GM19240 (cell line): ENCODE results near the gene POLL.

Experiments used
- DNase-seq: peaks from one replicate; pipeline ENCODE4 v3.0.0; 2011; ENCODE audit warnings: low spot score; ENCODE audit not compliant: insufficient read length

POLL gene

DNA sequence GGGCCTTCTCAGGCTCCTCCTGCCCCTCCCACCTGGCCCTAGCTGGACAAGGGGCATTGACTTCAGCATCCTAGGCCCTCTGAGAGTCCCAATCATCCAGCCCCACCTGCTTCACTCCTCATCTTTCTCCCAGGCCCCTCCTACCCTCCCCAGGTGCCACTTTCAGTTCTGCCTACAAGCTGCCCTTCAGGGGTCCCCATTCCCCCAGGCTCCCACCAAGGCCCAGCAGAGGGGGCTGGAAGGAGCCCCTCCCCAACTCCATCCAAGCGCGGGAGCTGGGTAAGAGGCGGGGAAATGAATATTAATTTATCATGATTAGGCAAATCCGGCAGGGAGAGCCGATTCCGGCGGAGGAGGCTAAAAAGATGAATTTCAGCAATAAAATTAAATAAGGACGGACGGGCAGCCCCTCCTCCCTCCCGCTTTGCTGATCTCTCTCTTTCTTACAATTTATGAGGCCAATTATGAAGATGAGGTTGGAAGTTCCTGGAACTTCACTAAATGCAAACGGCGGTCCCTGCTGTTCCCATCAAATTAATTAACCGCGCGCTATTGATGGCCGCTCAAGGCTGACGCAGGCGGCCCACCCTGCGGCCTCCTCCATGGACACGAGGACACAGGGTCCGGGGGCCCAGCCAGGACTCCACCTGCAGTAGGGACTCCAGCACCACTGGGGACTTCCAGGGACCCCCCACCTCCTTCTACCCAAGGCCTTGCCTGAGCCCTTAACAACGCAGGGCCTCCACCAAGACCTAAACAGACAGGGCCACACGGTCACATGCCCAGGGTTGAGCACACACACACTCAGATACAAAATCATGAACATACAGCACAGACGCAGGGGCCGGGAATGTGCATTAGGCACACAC is 13.9 kb downstream of the POLL start:
- DNase-seq: no peak

DNA sequence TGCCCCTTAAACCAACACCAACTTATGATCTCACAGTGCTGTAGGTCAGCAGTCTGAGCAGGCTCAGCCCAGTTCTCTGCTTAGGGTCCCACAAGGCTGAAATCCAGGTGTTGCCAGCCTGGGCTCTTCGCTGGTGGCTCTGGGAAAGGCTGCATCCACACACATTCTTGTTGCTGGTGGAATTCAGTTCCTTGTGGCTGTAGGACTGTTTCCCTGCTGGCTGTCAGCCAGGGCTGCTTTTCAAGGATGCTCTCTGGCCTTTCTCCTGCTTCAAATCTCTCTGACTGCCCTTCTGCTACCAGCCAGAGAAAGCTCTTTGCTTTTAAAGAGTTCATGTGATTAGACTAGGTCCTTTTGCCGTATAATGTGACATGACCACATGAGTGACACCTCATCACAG is 15.3 kb downstream of the POLL start:
- no peak for DNase-seq

DNA sequence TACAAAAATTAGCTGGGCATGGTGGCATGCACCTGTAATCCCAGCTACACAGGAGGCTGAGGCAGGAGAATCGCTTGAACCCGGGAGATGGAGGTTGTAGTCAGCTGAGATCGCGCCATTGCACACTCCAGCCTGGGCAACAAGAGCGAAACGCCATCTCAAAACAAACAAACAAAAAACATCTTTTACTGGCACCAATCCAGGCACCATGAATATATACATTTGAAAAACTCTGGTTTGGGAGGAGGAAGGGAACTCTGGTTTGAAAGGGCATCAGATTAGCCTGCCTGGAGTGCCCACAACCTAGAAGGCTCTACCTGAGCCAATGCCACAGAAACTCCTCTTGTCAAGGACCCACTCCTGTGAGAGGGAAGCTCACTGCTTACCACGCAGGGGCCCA is 15.9 kb downstream of the POLL start:
- no peak for DNase-seq

DNA sequence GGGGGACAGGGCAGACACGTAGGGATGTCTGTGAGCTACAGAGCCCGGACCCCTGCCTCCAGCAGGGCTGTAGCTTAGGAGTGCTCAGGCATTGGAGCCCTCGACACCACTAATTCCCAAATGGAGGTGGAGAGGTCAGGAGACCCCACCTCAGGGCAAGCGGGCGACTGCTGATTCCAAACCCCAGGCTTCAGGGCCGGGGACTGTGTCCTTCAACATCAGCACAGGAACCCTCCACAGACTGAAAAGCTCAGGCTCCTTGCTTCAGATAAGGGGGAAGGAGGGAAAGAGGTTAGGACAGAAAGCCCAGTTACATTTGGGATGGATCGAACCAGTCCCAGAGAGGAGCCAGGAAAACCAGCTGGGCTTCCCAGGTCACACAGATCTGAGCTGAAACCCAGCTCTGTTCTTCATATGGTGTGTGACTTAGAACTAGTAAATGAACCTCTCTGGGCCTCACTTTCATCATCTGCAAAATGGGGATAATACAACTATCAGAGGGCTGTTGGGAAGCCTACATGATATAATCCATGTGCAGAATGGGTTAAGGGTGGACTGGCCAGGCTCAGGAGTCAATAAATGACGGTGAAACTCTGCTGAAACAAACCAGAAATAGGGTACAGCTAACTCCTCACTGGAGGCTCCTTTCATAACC is 16.7 kb downstream of the POLL start:
- DNase-seq: no peak

DNA sequence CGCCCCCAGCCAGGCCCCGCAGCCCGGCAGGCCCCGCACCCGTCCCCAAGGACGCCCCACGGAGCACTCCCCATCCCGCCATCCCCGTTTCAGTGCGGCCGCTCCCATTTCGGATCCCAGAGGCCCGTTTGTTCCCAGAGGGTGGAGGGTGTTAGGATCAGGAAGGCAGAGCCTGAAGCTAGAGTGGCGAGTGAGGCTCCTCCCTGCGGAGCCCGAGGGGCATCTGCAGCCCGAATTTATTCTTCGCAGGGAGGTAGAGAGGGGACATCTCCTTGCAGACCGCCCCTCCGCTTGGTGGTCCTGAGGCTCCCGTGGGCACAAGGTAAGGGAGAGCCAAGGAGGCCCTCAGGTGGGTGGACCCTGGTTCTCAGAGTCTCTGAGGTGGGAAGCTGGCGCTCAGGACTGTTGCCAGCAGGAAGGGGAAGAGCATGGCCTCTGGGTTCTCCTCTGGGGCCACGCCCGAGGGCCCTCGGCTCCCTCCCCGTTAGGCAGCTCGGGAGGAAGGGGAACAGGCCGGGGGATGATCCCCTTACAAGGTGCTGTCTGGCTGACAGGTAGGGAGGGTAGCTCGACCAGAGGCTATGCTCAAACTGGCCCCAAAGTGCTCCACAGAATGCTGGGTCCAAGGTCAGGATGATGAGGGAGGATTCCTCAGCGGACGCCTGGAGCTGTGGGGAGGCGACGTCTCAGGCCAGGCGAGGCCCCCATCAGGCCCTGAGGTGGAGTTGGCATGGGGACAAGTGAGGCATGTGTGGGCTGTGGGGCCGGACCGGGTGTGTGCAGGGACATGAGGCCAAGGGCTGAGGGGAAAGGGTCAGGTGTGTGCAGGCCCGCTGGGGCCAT is 17.4 kb downstream of the POLL start:
- no peak for DNase-seq

DNA sequence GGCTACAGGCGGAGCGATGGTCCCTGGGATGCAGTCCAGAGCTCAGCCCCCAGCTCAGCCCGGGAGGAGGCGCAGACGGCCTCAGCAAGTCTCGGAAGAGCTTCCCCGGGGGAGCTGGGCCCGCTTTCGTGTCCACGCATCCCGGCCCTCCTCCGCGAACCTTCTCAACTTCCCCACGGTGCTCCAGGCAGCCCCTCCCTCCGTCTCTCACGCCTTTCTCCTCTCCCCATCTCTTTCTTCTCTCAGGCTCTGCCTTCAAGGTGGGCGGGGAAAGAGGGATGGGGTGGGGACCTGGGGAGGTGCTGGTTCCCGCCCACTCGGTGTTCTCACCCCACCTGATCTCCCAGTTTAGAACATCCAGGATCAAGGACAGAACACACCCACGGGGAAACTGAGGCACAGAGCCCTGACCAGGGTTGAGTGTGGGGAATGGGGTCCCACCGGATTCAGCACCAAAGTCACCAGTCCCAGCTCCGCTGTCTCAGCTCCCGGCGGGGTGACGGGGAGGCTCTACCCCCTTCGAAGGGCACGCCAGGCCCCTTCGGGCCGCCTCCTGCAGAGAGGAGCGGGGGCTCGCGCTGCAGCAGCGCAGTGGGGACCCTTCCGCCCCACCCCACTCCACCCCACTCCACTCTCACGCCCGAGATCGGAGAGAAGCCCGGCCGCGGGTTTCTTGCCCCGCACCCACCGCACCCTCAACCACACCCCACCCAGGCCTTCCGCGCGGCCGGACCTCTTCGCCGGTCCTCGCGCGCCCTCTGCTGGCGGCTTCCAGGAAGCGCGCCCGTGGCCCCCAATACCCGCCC is 18.2 kb downstream of the POLL start:
- peak; percentile 83 for DNase-seq

DNA sequence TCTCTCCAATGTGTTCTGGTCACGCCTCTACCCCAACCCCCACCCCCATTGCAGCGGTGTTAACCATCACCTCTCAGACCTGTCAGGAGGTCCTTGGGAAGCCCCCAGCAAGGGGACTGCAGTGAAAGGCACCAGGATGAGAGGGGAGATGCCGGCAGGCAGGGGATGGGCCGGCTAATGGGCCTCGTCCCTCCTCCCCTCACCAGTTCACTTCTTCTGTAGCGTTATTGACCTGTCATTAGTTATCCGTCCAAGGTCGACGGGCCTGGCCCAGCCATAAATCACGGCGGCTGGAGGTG is 18.8 kb downstream of the POLL start:
- no peak for DNase-seq

DNA sequence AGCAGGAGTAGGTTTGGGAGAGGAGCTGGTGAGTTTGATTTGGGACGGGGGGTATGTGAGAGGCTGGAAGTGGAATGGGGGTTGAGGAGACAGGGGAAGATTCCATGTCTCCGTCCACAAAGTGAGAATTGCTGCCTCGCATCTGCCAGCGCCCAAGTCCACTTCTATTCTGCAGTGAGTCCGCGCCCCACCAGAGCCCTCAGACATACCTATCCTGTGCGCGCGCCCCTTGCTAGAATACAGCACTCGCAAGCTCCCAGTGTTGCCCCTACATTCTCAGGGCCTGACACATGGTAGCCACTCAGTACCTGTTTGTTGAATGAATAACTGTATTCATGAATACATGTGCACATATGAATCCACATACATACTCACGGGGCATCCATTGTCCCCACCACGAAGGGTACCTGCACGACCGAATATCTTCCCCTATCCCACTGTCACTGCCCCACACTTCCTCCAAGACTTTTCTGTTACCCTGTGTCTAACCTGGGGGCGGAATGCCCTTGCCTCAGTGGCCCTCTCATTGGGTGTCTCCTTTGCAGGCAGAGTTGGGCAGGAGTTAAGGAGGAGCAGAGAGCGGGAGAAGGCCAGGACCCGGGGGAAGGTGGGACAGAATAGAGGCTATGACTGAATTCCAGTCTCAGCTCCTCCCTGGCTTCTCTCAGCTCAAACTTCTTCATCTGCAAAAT is 19.9 kb downstream of the POLL start:
- DNase-seq: no peak

DNA sequence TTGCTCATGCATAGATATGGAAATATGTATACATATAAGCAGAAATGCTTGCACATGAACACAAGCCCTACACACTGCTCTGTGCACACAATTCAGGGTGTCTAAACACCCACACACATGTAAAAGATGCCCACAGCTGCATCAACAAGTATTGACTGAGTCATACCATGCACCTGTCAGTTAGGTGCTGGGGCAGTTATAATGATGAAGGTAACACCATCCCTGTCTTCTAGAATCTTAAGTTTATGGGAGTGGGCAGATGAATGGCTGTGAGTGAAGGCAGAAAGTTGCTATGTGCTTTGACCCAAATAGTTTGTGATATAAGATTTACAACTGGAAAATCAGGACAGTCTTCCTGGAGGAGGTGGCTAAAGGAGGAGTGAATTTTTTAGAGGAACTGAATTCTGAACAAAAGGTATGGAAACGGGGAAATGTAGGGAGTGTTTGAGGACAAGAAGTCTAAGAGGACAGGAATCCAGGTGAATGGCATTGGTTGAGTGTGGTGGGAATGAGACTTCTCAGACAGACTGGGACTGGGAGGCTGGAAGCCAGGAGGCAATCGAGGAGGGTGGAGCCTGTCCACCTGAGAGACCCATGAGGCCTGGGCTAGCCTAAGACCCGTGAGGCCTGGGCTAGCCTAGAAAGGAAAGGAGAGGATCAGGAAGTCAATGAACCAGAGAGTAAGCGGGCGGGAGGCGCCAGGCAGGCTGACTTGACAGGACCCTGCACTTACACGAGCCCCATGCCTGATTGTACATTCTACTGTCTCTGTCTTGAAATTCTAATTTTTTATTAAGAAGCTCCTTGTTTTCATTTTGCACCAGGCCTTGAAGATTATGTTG is 20.7 kb downstream of the POLL start:
- no peak for DNase-seq

DNA sequence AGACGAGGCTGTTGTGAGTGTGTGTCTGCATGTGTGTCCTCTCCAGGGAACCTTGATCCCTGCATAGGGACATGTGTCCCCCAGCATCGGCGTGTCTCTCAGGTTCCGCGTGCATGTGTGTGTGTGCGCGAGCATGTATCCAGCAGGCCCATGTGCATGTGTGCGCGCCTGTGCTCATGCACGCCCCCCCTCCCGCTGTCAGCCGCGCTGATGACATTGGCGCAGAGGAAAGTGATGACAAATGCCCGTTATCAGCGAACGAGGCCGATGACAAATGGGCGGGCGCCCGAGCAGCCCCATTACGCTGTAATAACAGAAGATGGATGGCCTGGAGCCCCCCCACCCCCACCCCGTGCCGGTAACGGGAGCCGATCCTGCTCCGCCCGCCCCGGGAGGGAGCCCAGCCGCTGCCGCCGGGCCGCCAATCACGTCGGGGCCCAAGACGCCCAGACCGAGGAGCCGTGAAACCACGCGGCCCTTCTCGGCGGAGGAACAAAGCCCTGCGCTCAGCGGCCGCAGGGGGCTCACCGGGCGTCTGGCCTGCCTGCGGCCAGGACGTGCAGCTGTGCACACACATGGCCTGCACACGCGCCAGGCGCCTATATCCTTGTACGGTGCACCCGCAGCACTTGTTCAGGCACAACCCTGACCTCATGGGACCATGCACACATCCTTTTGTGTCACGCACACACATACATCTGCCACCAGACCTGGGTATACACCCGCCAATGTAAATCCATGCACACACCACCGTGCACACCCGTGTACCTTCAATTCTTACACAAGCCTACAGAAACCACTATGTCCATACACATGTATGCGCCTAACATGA is 21.5 kb downstream of the POLL start:
- DNase-seq: no peak

DNA sequence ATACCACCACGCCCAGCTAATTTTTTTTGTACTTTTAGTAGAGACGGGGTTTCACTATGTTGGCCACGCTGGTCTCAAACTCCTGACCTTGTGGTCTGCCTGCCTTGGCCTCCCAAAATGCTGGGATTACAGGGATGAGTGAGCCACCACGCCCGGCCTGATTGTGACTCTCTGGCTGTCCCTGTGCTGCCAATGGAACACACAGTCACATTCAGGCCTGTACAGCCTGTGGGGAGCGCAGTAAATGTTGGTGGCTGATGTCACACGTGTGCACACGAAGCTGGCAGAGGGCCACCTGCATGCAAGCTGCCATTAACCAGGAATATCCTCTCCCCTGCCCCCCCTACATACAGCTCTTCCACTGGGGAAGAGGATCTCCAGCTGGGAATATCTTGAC is 22.1 kb downstream of the POLL start:
- no peak for DNase-seq

DNA sequence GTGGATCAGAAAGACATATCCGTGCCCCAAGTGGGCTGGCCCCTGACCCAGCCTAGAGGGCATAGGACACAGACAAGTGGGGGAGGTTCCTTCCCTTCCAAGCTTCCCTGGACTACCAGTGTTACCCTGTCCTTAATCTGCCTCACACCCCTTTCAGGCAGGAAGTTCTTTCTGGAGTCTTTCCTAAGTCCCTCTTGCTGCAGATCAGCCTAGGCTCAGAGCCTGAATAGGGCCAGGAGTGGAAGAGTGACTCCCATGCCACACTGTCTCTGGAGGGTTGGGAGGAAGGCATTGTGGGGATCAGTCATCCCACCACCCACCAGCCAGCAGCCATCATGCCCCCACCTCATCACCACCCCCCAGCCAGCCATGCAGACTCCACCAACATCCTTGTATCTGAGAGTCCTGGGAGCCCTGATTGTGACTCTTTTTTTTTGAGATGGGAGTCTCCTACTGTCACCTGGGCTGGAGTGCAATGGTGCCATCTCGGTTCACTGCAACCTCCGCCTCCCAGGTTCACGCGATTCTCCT is 22.6 kb downstream of the POLL start:
- no peak for DNase-seq

DNA sequence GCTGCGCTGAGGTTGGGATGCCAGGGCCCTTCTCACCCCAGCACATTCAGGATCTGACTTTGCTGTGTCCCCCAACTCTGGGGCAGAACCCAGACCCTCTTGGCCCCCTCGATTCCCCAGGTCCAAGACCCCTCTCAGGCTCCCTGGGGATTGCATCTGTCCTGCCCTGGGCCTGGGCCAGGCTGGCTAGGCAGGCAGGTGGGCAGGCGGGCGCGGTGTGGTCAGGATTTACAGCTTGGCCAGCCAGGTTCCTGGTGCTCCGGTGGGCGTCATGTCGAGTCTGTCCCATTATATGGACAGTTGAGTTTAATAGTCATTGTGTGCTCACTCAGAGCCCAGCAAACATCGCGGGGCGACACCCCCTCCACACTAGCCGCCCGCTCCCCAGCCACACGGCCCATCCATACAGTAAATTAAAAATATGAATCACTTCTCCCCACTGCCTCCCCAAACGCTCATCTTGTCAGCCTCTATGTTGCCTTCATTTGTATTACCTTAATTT is 23.5 kb downstream of the POLL start:
- no peak for DNase-seq

DNA sequence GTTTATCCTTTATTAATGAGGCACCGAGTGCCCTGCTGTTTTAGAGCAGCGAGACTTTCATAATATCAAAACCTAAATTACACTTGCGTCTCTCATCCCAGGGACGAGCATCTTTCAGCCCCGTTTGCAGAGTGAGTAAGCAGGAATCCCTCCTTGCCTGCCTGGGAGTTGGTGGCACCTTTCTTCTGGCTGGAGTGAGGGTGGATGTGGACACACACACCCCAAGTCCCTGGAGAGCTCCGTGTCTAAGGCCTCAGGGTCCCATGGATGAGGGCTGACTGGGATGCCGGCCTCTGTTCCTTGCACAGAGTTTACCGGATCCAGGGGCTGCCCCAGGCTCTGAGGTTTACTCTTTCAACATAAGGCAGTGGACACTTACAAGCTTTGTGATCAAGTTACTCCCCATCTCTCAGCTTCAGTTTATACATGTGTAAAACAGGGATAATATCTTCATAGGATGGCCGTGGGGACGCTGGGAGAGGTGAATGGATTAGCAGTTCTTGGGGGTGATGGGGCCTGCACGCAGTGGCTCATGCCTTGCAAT is 24.5 kb downstream of the POLL start:
- DNase-seq: no peak

DNA sequence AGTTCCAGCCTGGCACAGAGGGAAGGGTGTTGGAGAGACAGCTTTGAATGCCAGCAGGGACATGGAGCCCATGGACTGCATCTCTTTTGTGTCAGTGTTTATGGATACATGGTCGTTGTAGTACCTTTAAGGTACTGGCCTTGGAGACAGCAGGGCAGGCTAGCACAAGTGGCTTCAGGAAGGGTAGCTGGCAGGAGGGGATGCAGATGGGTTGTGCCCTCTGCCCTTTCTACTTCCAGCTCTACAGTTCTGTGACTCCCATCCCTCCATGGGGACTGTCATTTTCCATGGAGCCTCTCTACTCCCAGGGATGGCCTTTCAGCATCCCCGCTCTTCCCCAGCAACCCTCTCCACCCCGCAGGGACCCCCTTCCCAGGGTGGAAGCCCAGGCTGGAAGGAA is 25.1 kb downstream of the POLL start:
- DNase-seq: no peak

DNA sequence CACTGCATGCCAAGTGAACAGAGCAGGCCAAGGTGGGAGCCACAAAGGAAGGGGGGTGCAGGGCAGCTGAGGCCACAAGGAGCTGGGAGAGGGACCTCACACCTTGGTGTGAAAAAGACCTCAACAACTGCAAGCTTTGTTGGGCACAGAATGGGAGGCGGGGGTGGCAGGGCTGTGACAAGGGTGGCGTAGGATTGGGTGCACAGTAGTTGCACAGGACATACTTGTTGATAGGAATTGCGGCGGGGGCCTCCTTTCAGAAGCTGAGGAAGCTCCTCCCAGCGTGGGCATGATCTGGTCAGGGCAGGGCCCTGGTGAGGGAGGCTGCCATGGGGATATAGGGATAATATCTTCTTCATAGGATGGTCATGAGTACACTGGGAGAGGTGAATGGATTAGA is 25.8 kb downstream of the POLL start:
- no peak for DNase-seq

DNA sequence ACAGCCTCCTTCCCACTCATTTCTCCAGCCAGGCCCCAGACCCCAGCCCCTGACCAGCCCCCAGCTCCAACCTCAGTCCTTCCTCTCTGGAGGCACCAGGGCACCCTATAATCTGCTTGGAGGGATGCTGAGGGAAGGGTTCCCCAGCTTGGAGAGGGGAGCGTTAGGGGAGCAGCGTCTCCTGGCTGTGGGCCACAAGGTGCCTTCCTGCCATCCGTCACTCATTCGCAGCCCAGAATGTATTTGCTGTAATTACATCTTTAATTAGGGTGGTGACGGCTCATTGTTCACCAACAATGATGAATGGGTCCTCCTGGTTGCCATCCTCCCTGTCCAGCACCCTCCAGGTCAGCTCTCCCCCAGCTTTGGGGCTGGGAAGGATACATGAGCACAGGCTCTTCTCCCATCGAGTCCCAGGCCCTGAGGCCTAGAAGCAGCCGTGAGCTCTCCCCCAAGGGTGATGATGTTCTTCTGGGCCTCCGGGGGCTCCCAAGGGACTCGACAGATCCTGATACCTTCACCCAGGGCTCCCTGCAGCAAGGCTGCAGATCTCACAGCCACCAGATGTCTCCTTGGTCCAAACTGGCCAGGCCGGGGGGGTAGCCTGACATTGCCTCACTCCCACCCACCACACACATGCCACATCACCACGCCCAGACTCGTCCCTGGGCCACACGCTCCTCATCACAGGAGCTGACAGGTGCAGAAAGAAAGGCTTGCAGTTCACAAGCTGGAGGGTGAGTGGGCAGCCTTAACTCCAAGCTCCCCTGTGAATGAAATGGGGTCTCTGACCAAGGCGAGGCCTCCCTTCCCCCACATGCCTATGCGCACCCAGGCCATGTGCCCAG is 26.8 kb downstream of the POLL start:
- no peak for DNase-seq
